Adrenal gland (tissue), 12 donors: ENCODE data around the gene GAS5. TPM values are rescaled to one million over a fixed set of nuclear protein-coding genes. Genes with fewer than 3 reads are reported as not detected.

ENCODE experiments used
- DNase-seq, 7 donors: peaks; one replicate each; pipeline ENCODE4 v3.0.0-alpha.2; 2019 to 2020
- H3K27ac ChIP-seq, 5 donors: fragments of 200-600 bp; sonication (generic) in 4 of 5; 1 replicate in 3 of 5; 2 replicates in 2 of 5; pipeline versions ENCODE4 v1.5.1 to v1.8.0; 2016 to 2020; ENCODE audit warnings: mild to moderate bottlenecking in 1 of 5
- H3K27me3 ChIP-seq: fragments of 200-600 bp; 2 replicates; pipeline ENCODE4 v1.8.0; 2021
- H3K36me3 ChIP-seq, 2 donors: fragments of 200-600 bp; replicated peaks in 1 of 2; 1 replicate in 1 of 2; 2 replicates in 1 of 2; pipeline versions ENCODE4 v1.5.1 to v1.8.0; 2018 to 2022
- H3K4me1 ChIP-seq, 2 donors: fragments of 200-600 bp; replicated peaks in 1 of 2; 1 replicate in 1 of 2; 2 replicates in 1 of 2; pipeline versions ENCODE4 v1.5.1 to v1.8.0; 2018 to 2021
- H3K4me3 ChIP-seq, 4 donors: fragments of 200-600 bp; sonication (generic) in 3 of 4; one replicate each; pipeline ENCODE4 v1.5.1; 2016 to 2018
- H3K9me3 ChIP-seq, 3 donors: fragments of 200-600 bp; sonication (generic) in 1 of 3; replicated peaks in 1 of 3; 1 replicate in 2 of 3; 2 replicates in 1 of 3; pipeline versions ENCODE4 v1.5.1 to v1.8.0; 2016 to 2021
- CTCF ChIP-seq, 6 experiments: fragments of 450-650 bp in 4 of 6; fragments of 200-600 bp in 2 of 6; sonication (generic) in 1 of 6; IDR thresholded peaks; 1 replicate in 5 of 6; 2 replicates in 1 of 6; pipeline versions ENCODE4 v1.5.1 to v1.8.0; 2016 to 2021; ENCODE audit warnings: antibody characterized with exemption in 6 of 6, mild to moderate bottlenecking in 2 of 6, moderate library complexity in 1 of 6
- POLR2A ChIP-seq, 2 donors: fragments of 450-650 bp; IDR thresholded peaks; one replicate each; pipeline ENCODE4 v1.6.1; 2017; ENCODE audit warnings: antibody characterized with exemption in 2 of 2, mild to moderate bottlenecking in 2 of 2, moderate library complexity in 1 of 2
- WGBS, 4 donors: extraction: QIAGEN DNeasy Blood & Tissue Kit in 2 of 4; methylation state at CpG; one replicate each; pipeline versions ENCODE4 v1.1.5 to v1.1.7; 2013 to 2017; 5-methylcytosine and 5-hydroxymethylcytosine counted together
- intact Hi-C, 2 donors: fragments of 100-400 bp; cut with DNase I; formaldehyde crosslinking; loops; one replicate each; pipeline versions ENCODE4 v1.14.1 to v1.15.0; 2022 to 2023
- polyA plus RNA-seq, 3 donors: library from polyadenylated mRNA; stranded (reverse); fragments of 200-250 nt in 2 of 3; fragments of 350-450 nt in 1 of 3; fragmentation: Illumina TruSeq in 1 of 3; extraction: RNeasy Lipid Tissue Mini Kit (QIAGEN cat#74804) in 1 of 3; gene quantifications; one replicate each; pipeline ENCODE4 v1.2.3, GENCODE V29; 2013 to 2014
- total RNA-seq, 9 donors: library from RNA; depleted of rRNA in 4 of 9; stranded (reverse); fragments of >200 nt in 4 of 9; fragments of 120-200 nt in 1 of 9; fragmentation: NEBNext Ultra II Directional in 1 of 9; extraction: Animal tissue kit (Norgen Biotek cat#: 25700) in 1 of 9; gene quantifications; one replicate each; pipeline versions ENCODE4 v1.1.0 to v1.2.4, GENCODE V29; 2013 to 2023
- donor health status: healthy with polysubstance abuse.
- donor health status: Bipolar disorder and iron deficiency.
- donor health status: DM: yes; HTN: yes; CAD: no.
- donor health status: DM: no; HTN: no; CAD: no.
- donor health status: DM: no; HTN: no; CAD: no.
- donor health status: DM: yes; HTN: yes; CAD: no.

The GAS5 gene
- total and polyA plus RNA-seq, 12 donors, result 112 to 720 (median 279) TPM

DNA sequence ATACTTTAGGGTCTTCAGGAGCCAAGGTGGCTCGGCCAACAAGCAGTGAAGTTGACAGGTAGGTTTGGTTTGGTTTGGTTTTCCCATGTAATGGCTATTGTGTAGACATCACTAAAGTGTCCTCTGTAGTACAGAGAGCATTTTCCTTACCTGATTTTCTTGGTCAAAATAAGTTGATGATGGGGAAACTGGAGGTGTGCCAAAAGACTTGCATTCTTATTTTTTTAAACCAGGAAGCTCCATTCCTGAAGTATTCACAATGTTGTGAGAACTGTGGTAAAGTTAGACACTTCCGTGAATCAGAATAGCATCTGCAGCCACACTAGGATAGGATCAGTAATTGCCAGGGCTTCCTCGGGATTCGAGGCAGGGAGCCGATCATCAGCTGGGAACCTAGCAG, 3.3 kb upstream of the GAS5 start:
- DNase-seq, result no peak
- H3K9me3 ChIP-seq, result no peaks in the 10 kb centered on the region
- WGBS, 4 donors, result 79 to 92% (median 86%) methylated on average over 2 to 5 of the region's 5 CpGs
- no peak for TF ChIP-seq CTCF (IDR thresholded peaks at IDR 0.05)
- no peak for TF ChIP-seq POLR2A (IDR thresholded peaks at IDR 0.05)
- peaks cover 27 to 36% of the 10 kb centered on the region in 2 donors for H3K4me1 ChIP-seq
- H3K36me3 ChIP-seq, result peaks cover 0 to 33% of the 10 kb centered on the region in 2 donors
- no peaks in the 10 kb centered on the region for H3K27me3 ChIP-seq
- no peak overlapping the region for H3K27ac ChIP-seq
- intact Hi-C loops, result no loop called here
- H3K4me3 ChIP-seq, result no peak overlapping the region

DNA sequence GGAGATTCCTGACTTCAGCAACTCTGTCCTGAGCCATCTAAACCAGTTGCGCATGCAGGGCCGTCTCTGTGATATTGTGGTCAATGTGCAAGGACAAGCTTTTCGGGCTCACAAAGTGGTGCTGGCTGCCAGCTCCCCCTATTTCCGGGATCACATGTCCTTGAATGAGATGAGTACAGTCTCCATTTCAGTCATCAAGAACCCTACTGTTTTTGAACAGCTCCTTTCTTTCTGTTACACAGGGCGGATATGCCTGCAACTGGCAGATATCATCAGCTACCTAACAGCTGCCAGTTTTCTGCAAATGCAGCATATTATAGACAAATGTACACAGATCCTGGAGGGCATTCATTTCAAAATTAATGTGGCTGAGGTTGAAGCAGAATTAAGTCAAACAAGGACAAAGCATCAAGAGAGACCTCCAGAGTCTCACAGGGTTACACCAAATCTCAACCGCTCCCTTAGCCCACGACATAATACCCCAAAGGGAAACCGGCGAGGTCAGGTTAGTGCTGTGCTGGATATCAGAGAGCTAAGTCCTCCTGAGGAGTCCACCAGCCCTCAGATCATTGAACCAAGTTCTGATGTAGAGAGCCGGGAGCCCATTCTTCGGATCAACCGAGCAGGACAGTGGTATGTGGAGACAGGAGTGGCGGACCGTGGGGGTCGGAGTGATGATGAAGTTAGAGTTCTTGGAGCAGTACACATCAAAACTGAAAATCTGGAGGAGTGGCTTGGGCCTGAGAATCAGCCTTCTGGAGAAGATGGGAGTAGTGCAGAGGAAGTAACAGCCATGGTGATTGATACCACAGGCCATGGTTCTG, 2.7 kb upstream of the GAS5 start:
- H3K4me1 ChIP-seq, result peaks cover 27 to 42% of the 10 kb centered on the region in 2 donors

GRCh38 chr1:173869021-173869359, 1.2 kb upstream of the GAS5 start:
- peak overlapping the region in 3 of 4 donors; percentile 77 to 94 (median 91) for H3K4me3 ChIP-seq
- no peaks in the 10 kb centered on the region for H3K9me3 ChIP-seq
- H3K4me1 ChIP-seq, result peaks cover 27 to 56% of the 10 kb centered on the region in 2 donors
- WGBS, 4 donors, result 1 to 4% (median 3%) methylated on average over 5 of the region's 5 CpGs
- DNase-seq, result no peak
- peaks cover 0 to 42% of the 10 kb centered on the region in 2 donors for H3K36me3 ChIP-seq
- no peaks in the 10 kb centered on the region for H3K27me3 ChIP-seq
- intact Hi-C loops, result no loop called here
- H3K27ac ChIP-seq, result peak overlapping the region; percentile 75 to 99 (median 90)
- TF ChIP-seq POLR2A (IDR thresholded peaks at IDR 0.05), result no peak
- TF ChIP-seq CTCF (IDR thresholded peaks at IDR 0.05), result no peak

More for the DNA sequence above, 2.7 kb upstream of the GAS5 start:
- TF ChIP-seq CTCF (IDR thresholded peaks at IDR 0.05), result no peak
- peak in 1 of 2 donors; percentile 75 for TF ChIP-seq POLR2A (IDR thresholded peaks at IDR 0.05)
- DNase-seq, result peak; percentile 46 to 87 (median 80)
- Histone ChIP-seq H3K27me3 (no peaks in the 10 kb centered on the region), H3K36me3 (peaks cover 0 to 35% of the 10 kb centered on the region in 2 donors), H3K27ac (peak overlapping the region in 4 of 5 donors; percentile 75 to 99 (median 94)), H3K4me3 (no peak overlapping the region), H3K9me3 (no peaks in the 10 kb centered on the region)
- 67 to 72% (median 71%) methylated on average over 14 to 15 of the region's 15 CpGs for WGBS, 4 donors
- intact Hi-C loops, result no loop called here

DNA sequence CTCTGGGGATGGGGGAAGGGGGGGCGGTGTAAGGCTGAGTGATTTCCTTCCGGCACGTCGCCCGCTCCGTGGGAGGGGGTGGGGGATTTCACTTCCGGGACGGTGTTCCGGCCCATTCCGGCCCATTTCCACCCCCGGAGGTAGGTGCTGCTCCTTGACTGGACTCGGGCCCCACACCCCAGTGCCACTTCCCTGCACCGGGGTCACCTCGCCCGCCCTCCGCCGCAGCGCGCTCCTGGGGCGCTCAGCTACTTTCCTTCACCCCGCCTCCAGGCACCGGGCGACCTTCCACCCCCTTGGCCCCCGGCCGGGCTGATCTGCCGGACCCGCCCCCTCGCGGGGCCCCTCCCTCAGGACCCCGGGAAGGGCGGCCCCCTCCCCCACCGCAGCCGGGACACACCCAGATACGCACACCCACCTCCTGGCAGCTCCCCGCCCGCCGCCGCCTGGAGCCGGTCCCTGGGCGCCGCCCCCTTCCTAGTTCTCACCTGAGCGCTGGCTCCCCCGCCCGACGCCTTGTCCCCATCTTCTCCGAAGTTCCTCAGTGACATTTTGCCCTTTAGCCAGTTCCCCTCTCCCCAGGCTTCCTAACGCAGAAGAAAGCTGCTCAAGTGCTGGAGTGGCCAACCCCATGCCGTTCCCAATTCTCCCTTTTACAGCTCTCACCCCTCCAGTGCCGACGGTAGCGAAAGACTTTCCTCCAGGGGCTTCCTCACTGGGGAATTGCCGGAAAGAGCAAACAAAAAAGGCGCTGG, 654 bp upstream of the GAS5 start, which contains the start of gene ZBTB37:
ZBTB37 (plus strand) TSS at position 115 of the 755 bp plus-strand sequence. CDS start 1,846 bp downstream, outside the sequence.
- Histone ChIP-seq H3K27me3 (no peaks in the 10 kb centered on the region), H3K4me3 (peak within 1 kb of the TSS; percentile 40 to 94 (median 84)), H3K27ac (peak within 1 kb of the TSS; percentile 75 to 99 (median 90)), H3K9me3 (no peaks in the 10 kb centered on the region), H3K36me3 (peaks cover 0 to 42% of the 10 kb centered on the region in 2 donors), H3K4me1 (peaks cover 27 to 60% of the 10 kb centered on the region in 2 donors)
- intact Hi-C loops, result no loop called here
- 0 to 1% (median 0%) methylated on average over 17 to 53 of the region's 53 CpGs for WGBS, 4 donors
- DNase-seq, result peak; percentile 82 to 91 (median 89)
- TF ChIP-seq CTCF (IDR thresholded peaks at IDR 0.05) (no peak), POLR2A (IDR thresholded peaks at IDR 0.05) (peak in 1 of 2 donors; percentile 8)
